Measurements from ENCODE around the gene CNOT2. TPM values are rescaled to one million over a fixed set of nuclear protein-coding genes. Genes with fewer than 3 reads are reported as not detected.
A peak's percentile ranks its signal among the peaks of the same experiment; 100 is the strongest.
"Not testable (repeated sequence)": the region's sequence is repeated elsewhere in the genome, so short reads cannot be mapped to it uniquely, and the experiment has no call there.

The CNOT2 gene
- total RNA-seq, 4 donors from 2014 or later: 36.8 to 204 (median 139) TPM

GRCh38 chr12:70292017-70292776 lies 49.0 kb downstream of the CNOT2 start:
- no peak overlapping the region for H3K4me3 ChIP-seq
- DNase-seq: no peak
- WGBS, 2 donors (ENCODE audit: low coverage in 1 of 2): 87 to 100% methylated on average over 3 of the region's 3 CpGs
- intact Hi-C loops (cut with DNase I; ENCODE audit: low total_unique reads) (no loop called here), in situ Hi-C loops (cut with MboI; ENCODE audit: low pct_ligation_motif_present in 1 of 4, low pct_unique_long_range_greater_than_20kb in 1 of 4, low sequenced_read_pairs in 3 of 4) (no loop called here)
- no peak overlapping the region for H3K27ac ChIP-seq
- H3K36me3 ChIP-seq: no peaks in the 10 kb centered on the region
- peaks cover 0 to 13% (median 6%) of the 10 kb centered on the region in 4 donors for H3K4me1 ChIP-seq
- no peaks in the 10 kb centered on the region for H3K9me3 ChIP-seq
- H3K27me3 ChIP-seq: no peaks in the 10 kb centered on the region
- no peak for TF ChIP-seq CTCF (IDR thresholded peaks at IDR 0.05)
- TF ChIP-seq POLR2A (IDR thresholded peaks at IDR 0.05): no peak
- no peak for TF ChIP-seq POLR2AphosphoS5 (IDR thresholded peaks at IDR 0.05)
- no peak for TF ChIP-seq EP300 (IDR thresholded peaks at IDR 0.05; ENCODE audit: low read depth)

GRCh38 chr12:70304684-70305555 lies 61.7 kb downstream of the CNOT2 start:
- H3K4me1 ChIP-seq: peaks cover 0 to 10% (median 2%) of the 10 kb centered on the region in 4 donors
- H3K27me3 ChIP-seq; H3K27ac ChIP-seq; H3K4me3 ChIP-seq; H3K9me3 ChIP-seq; H3K36me3 ChIP-seq; intact Hi-C loops (cut with DNase I; ENCODE audit: low total_unique reads); in situ Hi-C loops (cut with MboI; ENCODE audit: low pct_ligation_motif_present in 1 of 4, low pct_unique_long_range_greater_than_20kb in 1 of 4, low sequenced_read_pairs in 3 of 4): not testable (repeated sequence)
- 89 to 93% methylated on average over 5 to 24 of the region's 25 CpGs for WGBS, 2 donors (ENCODE audit: low coverage in 1 of 2)
- peak; percentile 12 for DNase-seq

- Histone ChIP-seq H3K4me3 (no peak overlapping the region), H3K27ac (no peak overlapping the region), H3K27me3 (no peaks in the 10 kb centered on the region), H3K9me3 (no peaks in the 10 kb centered on the region), H3K4me1 (peaks cover 0 to 10% (median 2%) of the 10 kb centered on the region in 4 donors), H3K36me3 (no peaks in the 10 kb centered on the region)
- WGBS, 2 donors (ENCODE audit: low coverage in 1 of 2): 80 to 85% methylated on average over 2 to 5 of the region's 5 CpGs
- intact Hi-C loops (cut with DNase I; ENCODE audit: low total_unique reads) (no loop called here), in situ Hi-C loops (cut with MboI; ENCODE audit: low pct_ligation_motif_present in 1 of 4, low pct_unique_long_range_greater_than_20kb in 1 of 4, low sequenced_read_pairs in 3 of 4) (no loop called here)
- no peak for DNase-seq
- TF ChIP-seq POLR2A (IDR thresholded peaks at IDR 0.05) (no peak), EP300 (IDR thresholded peaks at IDR 0.05; ENCODE audit: low read depth) (no peak), CTCF (IDR thresholded peaks at IDR 0.05) (no peak), POLR2AphosphoS5 (IDR thresholded peaks at IDR 0.05) (no peak)
Measured at GRCh38 chr12:70305794-70306193, 62.6 kb downstream of the CNOT2 start.

GRCh38 chr12:70306676-70307075 lies 63.4 kb downstream of the CNOT2 start:
- 46 to 65% methylated on average over 3 of the region's 3 CpGs for WGBS, 2 donors (ENCODE audit: low coverage in 1 of 2)
- DNase-seq: no peak
- in situ Hi-C loops (cut with MboI; ENCODE audit: low pct_ligation_motif_present in 1 of 4, low pct_unique_long_range_greater_than_20kb in 1 of 4, low sequenced_read_pairs in 3 of 4): no loop called here
- no peaks in the 10 kb centered on the region for H3K27me3 ChIP-seq
- intact Hi-C loops (cut with DNase I; ENCODE audit: low total_unique reads): no loop called here
- TF ChIP-seq CTCF (IDR thresholded peaks at IDR 0.05): no peak
- no peak for TF ChIP-seq POLR2AphosphoS5 (IDR thresholded peaks at IDR 0.05)
- TF ChIP-seq EP300 (IDR thresholded peaks at IDR 0.05; ENCODE audit: low read depth): no peak
- TF ChIP-seq POLR2A (IDR thresholded peaks at IDR 0.05): no peak
- H3K9me3 ChIP-seq: no peaks in the 10 kb centered on the region
- H3K4me1 ChIP-seq: peaks cover 0 to 10% (median 2%) of the 10 kb centered on the region in 4 donors
- no peaks in the 10 kb centered on the region for H3K36me3 ChIP-seq
- no peak overlapping the region for H3K4me3 ChIP-seq
- H3K27ac ChIP-seq: peak overlapping the region in 1 of 4 donors; percentile 5
